Rectal smooth muscle tissue (tissue), 1 donor: ENCODE results near the gene FOXS1.

ENCODE experiments used
- H3K27ac ChIP-seq: one replicate; pipeline ENCODE4 v1.7.0; 2013; ENCODE audit warnings: low read depth, low read length, inconsistent platforms
- H3K27me3 ChIP-seq: one replicate; pipeline ENCODE4 v1.7.0; 2013; ENCODE audit warnings: low read length; ENCODE audit not compliant: control insufficient read depth, insufficient read depth
- H3K36me3 ChIP-seq: one replicate; pipeline ENCODE4 v1.7.0; 2013; ENCODE audit warnings: low read length; ENCODE audit not compliant: control insufficient read depth, insufficient read depth
- H3K4me1 ChIP-seq: one replicate; pipeline ENCODE4 v1.7.0; 2013; ENCODE audit warnings: low read length; ENCODE audit not compliant: control insufficient read depth, insufficient read depth
- H3K4me3 ChIP-seq: one replicate; pipeline ENCODE4 v1.7.0; 2013; ENCODE audit warnings: low read length
- H3K9ac ChIP-seq: one replicate; pipeline ENCODE4 v1.7.0; 2013; ENCODE audit warnings: low read length

Gene FOXS1

GRCh38 chr20:31845300-31845863 lies at the start of gene FOXS1:
Gene FOXS1, minus strand, starts transcription at chr20:31845604. Its CDS starts 62 bp downstream, at chr20:31845542.
- Histone ChIP-seq H3K27ac (no peak within 1 kb of the TSS), H3K27me3 (peaks cover 3% of the 10 kb centered on the region), H3K9ac (no peak within 1 kb of the TSS), H3K36me3 (no peaks in the 10 kb centered on the region), H3K4me1 (no peaks in the 10 kb centered on the region), H3K4me3 (no peak within 1 kb of the TSS)

- no peaks in the 10 kb centered on the region for H3K4me1 ChIP-seq
- H3K27ac ChIP-seq: no peak overlapping the region
- no peak overlapping the region for H3K4me3 ChIP-seq
- no peaks in the 10 kb centered on the region for H3K36me3 ChIP-seq
- no peaks in the 10 kb centered on the region for H3K27me3 ChIP-seq
- no peak overlapping the region for H3K9ac ChIP-seq
Observed at GRCh38 chr20:31890646-31891045, 45.2 kb upstream of the FOXS1 start.

- H3K36me3 ChIP-seq: no peaks in the 10 kb centered on the region
- no peaks in the 10 kb centered on the region for H3K27me3 ChIP-seq
- no peak overlapping the region for H3K4me3 ChIP-seq
- no peak overlapping the region for H3K27ac ChIP-seq
- no peaks in the 10 kb centered on the region for H3K4me1 ChIP-seq
- no peak overlapping the region for H3K9ac ChIP-seq
Observed at GRCh38 chr20:31883829-31884228, 38.4 kb upstream of the FOXS1 start.

- no peaks in the 10 kb centered on the region for H3K36me3 ChIP-seq
- no peaks in the 10 kb centered on the region for H3K4me1 ChIP-seq
- H3K9ac ChIP-seq: no peak overlapping the region
- H3K27ac ChIP-seq: no peak overlapping the region
- no peaks in the 10 kb centered on the region for H3K27me3 ChIP-seq
- no peak overlapping the region for H3K4me3 ChIP-seq
Observed at GRCh38 chr20:31881945-31882344, 36.5 kb upstream of the FOXS1 start.

GRCh38 chr20:31879143-31879987 lies 34.0 kb upstream of the FOXS1 start:
- H3K4me1 ChIP-seq: no peaks in the 10 kb centered on the region
- H3K9ac ChIP-seq: no peak overlapping the region
- no peaks in the 10 kb centered on the region for H3K36me3 ChIP-seq
- H3K4me3 ChIP-seq: peak overlapping the region; percentile 92
- no peaks in the 10 kb centered on the region for H3K27me3 ChIP-seq
- H3K27ac ChIP-seq: peak overlapping the region; percentile 40

GRCh38 chr20:31877684-31878083 lies 32.3 kb upstream of the FOXS1 start:
- Histone ChIP-seq H3K4me3 (no peak overlapping the region), H3K27ac (no peak overlapping the region), H3K4me1 (no peaks in the 10 kb centered on the region), H3K9ac (no peak overlapping the region), H3K36me3 (no peaks in the 10 kb centered on the region), H3K27me3 (no peaks in the 10 kb centered on the region)

GRCh38 chr20:31875671-31876070 lies 30.3 kb upstream of the FOXS1 start:
- Histone ChIP-seq H3K27ac (no peak overlapping the region), H3K4me1 (no peaks in the 10 kb centered on the region), H3K4me3 (no peak overlapping the region), H3K9ac (no peak overlapping the region), H3K27me3 (peaks cover 5% of the 10 kb centered on the region), H3K36me3 (no peaks in the 10 kb centered on the region)

GRCh38 chr20:31872406-31872805 lies 27.0 kb upstream of the FOXS1 start:
- Histone ChIP-seq H3K27me3 (peaks cover 10% of the 10 kb centered on the region), H3K4me3 (no peak overlapping the region), H3K4me1 (no peaks in the 10 kb centered on the region), H3K36me3 (no peaks in the 10 kb centered on the region), H3K27ac (no peak overlapping the region), H3K9ac (no peak overlapping the region)

GRCh38 chr20:31871618-31871954 lies 26.2 kb upstream of the FOXS1 start:
- H3K4me3 ChIP-seq: no peak overlapping the region
- H3K36me3 ChIP-seq: no peaks in the 10 kb centered on the region
- H3K9ac ChIP-seq: no peak overlapping the region
- peaks cover 10% of the 10 kb centered on the region for H3K27me3 ChIP-seq
- no peaks in the 10 kb centered on the region for H3K4me1 ChIP-seq
- no peak overlapping the region for H3K27ac ChIP-seq

- peak overlapping the region; percentile 66 for H3K4me3 ChIP-seq
- peaks cover 10% of the 10 kb centered on the region for H3K27me3 ChIP-seq
- no peaks in the 10 kb centered on the region for H3K36me3 ChIP-seq
- no peaks in the 10 kb centered on the region for H3K4me1 ChIP-seq
- no peak overlapping the region for H3K27ac ChIP-seq
- peak overlapping the region; percentile 13 for H3K9ac ChIP-seq
Observed at GRCh38 chr20:31870726-31871617, 25.6 kb upstream of the FOXS1 start.

- Histone ChIP-seq H3K27me3 (peaks cover 10% of the 10 kb centered on the region), H3K36me3 (no peaks in the 10 kb centered on the region), H3K9ac (peak within 1 kb of the TSS; percentile 13), H3K4me3 (peak within 1 kb of the TSS; percentile 66), H3K4me1 (no peaks in the 10 kb centered on the region), H3K27ac (no peak within 1 kb of the TSS)
Observed at GRCh38 chr20:31869942-31870725, 24.7 kb upstream of the FOXS1 start, which contains the start of the genes DUSP15 and TTLL9. Gene DUSP15, minus strand, starts transcription at chr20:31870527. Its CDS starts 190 bp downstream, at chr20:31870337. Gene TTLL9, plus strand, starts transcription at chr20:31870634. Its CDS starts 493 bp downstream, at chr20:31871127.

- Histone ChIP-seq H3K36me3 (no peaks in the 10 kb centered on the region), H3K4me3 (peak overlapping the region; percentile 66), H3K9ac (peak overlapping the region; percentile 7), H3K27ac (no peak overlapping the region), H3K27me3 (peaks cover 10% of the 10 kb centered on the region), H3K4me1 (no peaks in the 10 kb centered on the region)
Observed at GRCh38 chr20:31869673-31869941, 24.2 kb upstream of the FOXS1 start.
